Medulla oblongata (tissue), 1 donor: ENCODE data around the gene NR2F6.
"Not testable (repeated sequence)": the region's sequence is repeated elsewhere in the genome, so short reads cannot be mapped to it uniquely, and the experiment has no call there.

Experiments
- DNase-seq: peaks from one replicate; pipeline ENCODE4 v3.0.0-alpha.2; 2015; ENCODE audit errors: extremely low spot score

NR2F6 gene

GRCh38 chr19:17245535-17245984 is at the start of gene NR2F6:
TSS of gene NR2F6 (minus strand) at chr19:17245919. CDS start at chr19:17245220, 699 bp downstream.
- no peak for DNase-seq

GRCh38 chr19:17294051-17294891 is 48.6 kb upstream of the NR2F6 start:
- DNase-seq: no peak

GRCh38 chr19:17293605-17294004 is 47.9 kb upstream of the NR2F6 start:
- no peak for DNase-seq

- DNase-seq: peak; percentile 81
Observed at GRCh38 chr19:17292301-17293074, 46.8 kb upstream of the NR2F6 start.

GRCh38 chr19:17289489-17289888 is 43.8 kb upstream of the NR2F6 start:
- DNase-seq: no peak

- no peak for DNase-seq
Observed at GRCh38 chr19:17286752-17287151, 41.0 kb upstream of the NR2F6 start.

GRCh38 chr19:17286263-17286662 is 40.5 kb upstream of the NR2F6 start:
- DNase-seq: no peak

GRCh38 chr19:17285415-17286135 is 39.9 kb upstream of the NR2F6 start:
- no peak for DNase-seq

GRCh38 chr19:17283504-17283996 is 37.8 kb upstream of the NR2F6 start:
- no peak for DNase-seq

GRCh38 chr19:17282488-17283125 is 36.9 kb upstream of the NR2F6 start:
- DNase-seq: peak; percentile 68

- peak; percentile 23 for DNase-seq
Observed at GRCh38 chr19:17281391-17282304, 35.9 kb upstream of the NR2F6 start, which contains the start of gene ANKLE1. TSS of gene ANKLE1 (plus strand) at chr19:17281901. CDS start at chr19:17281921, 20 bp downstream.

GRCh38 chr19:17279436-17279835 is 33.7 kb upstream of the NR2F6 start:
- no peak for DNase-seq

- DNase-seq: no peak
Observed at GRCh38 chr19:17275441-17276175, 29.9 kb upstream of the NR2F6 start.

- not testable (repeated sequence) for DNase-seq
Observed at GRCh38 chr19:17274892-17275291, 29.2 kb upstream of the NR2F6 start.

GRCh38 chr19:17268754-17269153 is 23.0 kb upstream of the NR2F6 start:
- DNase-seq: no peak

GRCh38 chr19:17266975-17267788 is 21.5 kb upstream of the NR2F6 start, which contains the start of gene BABAM1:
TSS of gene BABAM1 (plus strand) at chr19:17267443. CDS start at chr19:17268807, 1,364 bp downstream.
- peak; percentile 100 for DNase-seq

- no peak for DNase-seq
Observed at GRCh38 chr19:17266589-17266974, 20.9 kb upstream of the NR2F6 start.

- DNase-seq: no peak
Observed at GRCh38 chr19:17266026-17266425, 20.3 kb upstream of the NR2F6 start.

- no peak for DNase-seq
Observed at GRCh38 chr19:17264641-17264979, 18.9 kb upstream of the NR2F6 start, which contains the start of gene USHBP1. TSS of gene USHBP1 (minus strand) at chr19:17264745. CDS start at chr19:17264299, 446 bp downstream.
